Germinal center (tissue), 1 donor: ENCODE measurements around the gene COX5B.
"Not testable (repeated sequence)": the region's sequence is repeated elsewhere in the genome, so short reads cannot be mapped to it uniquely, and the experiment has no call there.

Experiments used
- DNase-seq: peaks from one replicate; pipeline ENCODE4 v3.0.0; 2012; ENCODE audit warnings: mixed read lengths, low spot score

Gene COX5B, protein sequence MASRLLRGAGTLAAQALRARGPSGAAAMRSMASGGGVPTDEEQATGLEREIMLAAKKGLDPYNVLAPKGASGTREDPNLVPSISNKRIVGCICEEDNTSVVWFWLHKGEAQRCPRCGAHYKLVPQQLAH

DNA sequence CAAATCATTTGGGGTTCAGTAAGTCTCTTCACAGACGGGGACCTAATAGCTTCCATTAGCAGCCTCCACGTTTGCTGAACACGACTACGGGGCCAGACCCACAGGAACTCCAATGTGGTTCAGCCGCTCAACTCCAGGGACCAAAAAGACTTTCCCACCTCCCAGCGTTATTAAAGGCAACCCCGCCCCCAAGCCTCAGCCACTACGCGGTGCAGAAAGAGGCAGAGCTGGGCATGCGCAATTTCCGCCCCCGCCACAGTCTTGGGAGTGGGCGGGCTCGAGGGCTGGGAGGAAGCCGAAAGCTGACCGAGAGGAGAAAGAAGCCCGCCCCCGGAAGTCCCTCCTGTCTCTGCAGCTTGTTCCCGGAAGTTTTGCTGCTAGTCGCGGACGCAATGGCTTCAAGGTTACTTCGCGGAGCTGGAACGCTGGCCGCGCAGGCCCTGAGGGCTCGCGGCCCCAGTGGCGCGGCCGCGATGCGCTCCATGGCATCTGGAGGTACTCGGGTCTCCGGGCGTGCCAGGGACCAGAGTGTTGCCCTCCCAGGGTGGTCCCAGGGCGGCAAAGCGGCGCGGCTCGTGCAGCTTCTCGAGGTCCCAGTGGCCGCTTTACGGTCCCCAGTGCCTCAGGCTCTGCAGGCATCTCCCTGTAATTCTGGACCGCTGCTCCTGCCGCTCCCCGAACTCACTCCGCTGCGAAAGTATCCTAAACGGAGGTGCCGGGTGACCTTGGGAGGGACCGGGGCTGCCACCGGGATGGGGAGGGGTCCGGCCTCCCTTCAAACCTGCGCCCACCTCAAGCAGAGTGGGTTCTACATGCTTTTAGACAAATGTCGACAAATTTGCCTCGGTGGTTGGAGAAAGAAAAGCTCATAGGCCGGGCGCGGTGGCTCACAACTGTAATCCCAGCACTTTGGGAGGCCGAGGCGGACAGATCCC is at the start of gene COX5B:
Gene COX5B, plus strand, starts transcription at position 368 of the 935 bp plus-strand sequence. Its CDS starts 25 bp downstream, at position 393.
- DNase-seq, result peak; percentile 99

DNA sequence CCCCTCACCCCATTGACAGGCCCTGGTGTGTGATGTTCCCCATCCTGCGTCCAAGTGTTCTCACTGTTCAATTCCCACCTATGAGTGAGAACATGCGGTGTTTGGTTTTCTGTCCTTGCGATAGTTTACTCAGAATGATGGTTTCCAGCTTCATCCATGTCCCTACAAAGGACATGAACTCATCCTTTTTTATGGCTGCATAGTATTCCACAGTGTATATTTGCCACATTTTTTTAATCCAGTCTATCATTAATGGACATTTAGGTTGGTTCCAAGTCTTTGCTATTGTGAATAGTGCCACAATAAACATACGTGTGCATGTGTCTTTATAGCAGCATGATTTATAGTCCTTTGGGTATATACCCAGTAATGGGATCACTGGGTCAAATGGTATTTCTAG is 49.7 kb upstream of the COX5B start:
- DNase-seq, result not testable (repeated sequence)

DNA sequence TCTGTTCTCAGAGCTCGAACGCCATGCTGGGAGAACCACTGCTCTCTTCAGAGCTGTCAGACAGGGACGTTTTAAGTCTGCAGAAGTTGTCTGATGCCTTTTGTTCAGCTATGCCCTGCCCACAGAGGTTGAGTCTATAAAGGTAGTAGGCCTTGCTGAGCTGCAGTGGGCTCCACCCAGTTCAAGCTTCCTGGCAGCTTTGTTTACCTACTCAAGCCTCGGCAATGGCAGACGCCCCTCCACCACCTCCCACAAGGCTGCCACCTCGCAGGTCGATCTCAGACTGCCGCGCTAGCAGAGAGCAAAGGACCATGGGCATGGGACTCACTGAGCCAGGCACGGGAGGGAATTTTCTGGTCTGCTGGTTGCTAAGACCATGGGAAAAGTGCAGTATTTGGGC is 44.3 kb upstream of the COX5B start:
- DNase-seq, result not testable (repeated sequence)

DNA sequence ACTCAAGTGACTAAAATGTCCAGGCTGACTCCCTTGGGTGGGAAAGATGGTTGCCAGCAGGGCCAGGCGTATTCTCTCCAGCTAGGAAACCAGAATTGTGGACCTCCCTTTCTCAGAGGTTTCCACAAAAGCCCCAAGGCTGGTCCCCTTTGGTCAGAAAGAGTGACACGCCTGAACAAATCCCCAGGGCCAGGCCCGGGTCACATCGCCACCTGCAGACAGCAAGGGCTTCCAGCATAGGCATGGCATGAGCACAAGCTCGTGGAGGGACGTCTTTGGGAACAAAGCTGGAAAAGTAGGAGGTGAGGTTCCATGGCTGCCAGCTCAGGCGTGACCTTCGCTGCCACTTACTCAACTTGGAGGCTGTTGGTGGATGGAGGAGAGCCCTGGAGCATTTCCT is 40.8 kb upstream of the COX5B start:
- DNase-seq, result not testable (repeated sequence)

DNA sequence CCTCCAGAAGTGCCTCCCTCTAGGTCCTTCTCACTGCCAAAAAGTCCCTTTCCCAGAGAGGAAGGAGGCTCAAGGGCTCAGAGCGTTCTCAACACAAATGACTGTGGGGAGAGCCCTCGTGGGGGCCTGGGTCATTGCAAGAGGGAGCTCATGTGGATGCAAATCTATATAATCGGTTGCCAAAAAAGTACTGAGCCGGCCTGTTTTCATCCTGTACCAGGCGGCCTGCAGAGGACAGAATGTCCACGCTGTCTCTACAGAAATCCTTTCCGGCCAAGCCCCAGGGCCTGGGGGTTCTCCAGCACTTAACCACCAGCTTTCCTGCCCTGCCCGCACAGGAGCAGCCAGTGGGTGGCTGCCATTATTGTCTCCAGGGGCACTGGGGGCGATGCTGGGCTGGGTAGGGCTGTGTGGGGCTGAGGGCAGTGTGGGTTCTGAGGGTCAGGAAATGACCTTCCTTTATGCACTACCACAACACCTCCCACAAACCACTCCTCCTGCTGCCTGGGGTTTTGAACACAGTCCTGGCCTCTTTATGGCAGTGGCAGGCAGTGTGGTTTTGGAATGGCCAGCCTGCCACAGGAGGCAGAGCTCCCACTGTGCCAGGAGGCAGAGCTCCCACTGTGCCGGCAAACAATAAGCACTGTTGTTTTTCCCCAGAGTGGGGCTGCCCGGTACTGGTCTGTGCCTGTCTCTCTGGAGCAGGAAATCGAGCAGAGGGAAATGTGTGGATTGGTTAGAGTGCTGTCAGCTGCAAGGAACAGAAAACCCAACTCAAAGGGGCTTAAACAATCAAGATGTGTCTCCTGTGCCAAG is 40.1 kb upstream of the COX5B start:
- not testable (repeated sequence) for DNase-seq

DNA sequence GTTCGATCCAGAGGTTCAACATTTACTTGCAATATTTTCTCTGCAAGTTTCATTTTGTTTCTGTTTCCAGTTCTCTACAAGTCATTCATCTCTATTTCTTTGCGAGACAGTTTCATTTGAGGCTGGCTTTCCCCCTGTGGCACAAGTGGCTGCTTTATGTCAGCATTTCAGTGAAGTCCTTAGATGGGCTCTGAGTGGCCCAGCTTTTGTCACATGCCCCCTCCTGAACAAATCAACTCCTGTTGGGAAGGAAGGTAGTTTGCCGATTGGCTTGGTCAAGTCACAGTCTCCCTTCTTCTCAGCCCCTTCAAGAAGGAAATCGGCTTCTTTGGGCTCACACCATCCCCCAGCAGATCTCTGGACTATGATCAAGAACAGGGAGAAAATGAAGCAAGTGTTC is 37.1 kb upstream of the COX5B start:
- DNase-seq, result not testable (repeated sequence)

DNA sequence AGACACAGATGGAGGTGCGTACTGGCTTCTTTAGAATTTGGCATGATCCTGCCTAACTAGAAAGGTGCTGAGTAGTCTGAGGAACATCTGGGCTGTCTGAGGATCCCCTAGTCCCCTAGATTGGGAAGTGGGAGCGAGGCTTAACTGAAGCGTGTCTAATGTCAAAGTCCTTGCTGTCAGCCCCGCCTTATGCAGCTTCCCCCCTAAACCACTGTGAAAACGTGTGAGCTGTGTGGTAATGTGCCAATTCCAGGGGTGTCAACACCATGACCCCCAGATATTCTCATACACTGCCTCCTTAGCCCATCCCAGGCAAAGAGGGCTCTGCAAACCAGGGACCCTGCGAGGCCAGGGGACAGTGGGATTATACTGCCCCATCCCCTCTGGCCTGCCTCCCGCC is 34.0 kb upstream of the COX5B start:
- not testable (repeated sequence) for DNase-seq

DNA sequence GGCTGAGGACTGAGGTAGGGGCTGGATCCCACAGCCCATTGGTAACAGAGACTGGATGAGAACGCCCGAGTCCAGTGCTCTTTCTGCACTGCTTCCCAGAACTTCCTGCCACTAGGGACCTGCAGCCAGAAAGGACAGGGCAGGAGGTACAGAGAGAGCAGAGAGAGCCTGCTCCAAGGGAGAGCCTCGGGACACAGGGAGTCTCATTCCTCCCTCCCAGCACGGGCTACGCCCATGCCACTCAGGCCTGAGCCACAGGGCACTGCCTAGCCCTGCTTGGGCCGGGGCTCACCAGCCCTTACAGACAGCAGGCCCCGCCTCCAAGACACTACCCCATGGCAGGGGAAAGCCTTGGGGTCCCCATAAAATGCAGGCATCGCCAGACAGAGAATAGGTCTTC is 30.1 kb upstream of the COX5B start:
- not testable (repeated sequence) for DNase-seq

DNA sequence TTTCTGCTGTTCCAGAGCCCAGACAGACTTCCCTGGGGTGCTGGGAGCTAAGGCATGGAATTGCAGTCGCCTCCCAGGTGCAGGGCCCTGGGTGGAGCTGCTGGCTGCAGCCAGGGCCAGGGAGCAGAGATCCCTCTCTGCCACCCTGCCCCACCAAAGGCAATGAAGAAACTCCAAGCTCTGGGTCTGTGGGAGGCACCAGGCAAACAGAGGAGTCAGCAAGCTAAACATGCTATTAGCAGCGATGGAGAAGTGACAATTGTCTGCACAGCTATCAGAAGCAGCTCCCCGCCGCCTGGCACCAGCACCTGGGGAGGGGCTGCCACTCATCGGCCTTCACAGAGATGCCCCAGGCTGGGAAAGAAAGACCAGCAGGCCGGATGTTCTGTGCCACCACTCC is 28.0 kb upstream of the COX5B start:
- DNase-seq, result no peak

DNA sequence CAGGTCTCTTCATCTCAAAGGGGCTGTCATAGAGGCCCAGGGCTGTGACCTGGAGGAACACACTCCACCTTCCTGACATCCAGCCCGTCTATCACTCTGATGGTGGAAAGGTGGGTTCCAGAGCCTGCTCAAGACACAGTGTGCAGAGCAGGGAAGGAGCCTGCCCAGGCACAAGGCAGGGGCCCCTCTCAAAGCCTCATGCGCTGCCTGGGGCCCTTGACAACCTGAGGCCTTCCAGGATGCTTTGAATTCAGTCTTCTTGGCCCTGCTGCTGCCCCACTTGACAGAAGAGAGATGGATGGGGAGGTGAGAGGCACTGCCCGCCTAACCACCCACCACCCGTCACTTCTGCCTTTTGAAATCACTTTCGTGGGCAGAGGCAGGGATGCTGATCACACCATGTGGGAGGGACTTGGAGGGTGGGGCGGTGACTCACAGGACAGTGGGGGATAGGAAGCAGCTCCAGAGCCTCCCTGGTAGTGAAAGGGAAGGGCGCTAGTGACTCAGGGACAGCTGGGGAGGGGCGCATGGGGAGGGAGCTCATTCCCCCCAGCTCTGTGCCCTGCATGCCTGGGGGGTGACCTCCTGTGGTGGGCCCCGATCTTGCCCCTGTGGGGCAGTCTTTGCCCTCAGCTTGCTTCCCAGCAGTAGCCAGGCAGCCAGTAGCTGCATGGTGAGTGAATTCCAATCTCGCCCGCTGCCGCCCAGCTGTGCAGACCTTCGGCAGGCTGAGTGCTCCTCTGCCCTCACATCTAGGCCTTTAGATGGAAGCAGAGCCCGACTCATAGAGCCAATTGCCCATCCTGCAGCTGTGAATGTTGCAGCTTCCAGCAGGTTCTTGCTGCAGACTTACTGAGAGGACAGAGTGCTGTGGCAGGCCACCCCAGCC is 26.7 kb upstream of the COX5B start:
- DNase-seq, result not testable (repeated sequence)

DNA sequence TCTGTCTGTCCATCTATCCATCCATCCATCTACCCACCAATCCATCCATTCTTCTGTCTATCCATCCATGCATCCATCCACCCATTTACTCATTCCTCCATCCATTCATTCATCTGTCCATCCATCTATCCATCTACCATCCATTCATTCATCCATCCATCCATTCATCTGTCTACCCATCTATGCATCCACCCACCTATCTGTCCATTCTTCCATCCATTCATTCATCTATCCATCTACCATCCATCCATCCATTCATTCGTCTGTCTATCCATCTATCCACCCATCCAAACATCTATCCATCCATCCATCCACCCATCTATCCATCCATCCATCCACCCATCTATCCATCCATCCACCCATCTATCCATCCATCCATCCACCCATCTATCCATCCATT is 25.4 kb upstream of the COX5B start:
- not testable (repeated sequence) for DNase-seq

DNA sequence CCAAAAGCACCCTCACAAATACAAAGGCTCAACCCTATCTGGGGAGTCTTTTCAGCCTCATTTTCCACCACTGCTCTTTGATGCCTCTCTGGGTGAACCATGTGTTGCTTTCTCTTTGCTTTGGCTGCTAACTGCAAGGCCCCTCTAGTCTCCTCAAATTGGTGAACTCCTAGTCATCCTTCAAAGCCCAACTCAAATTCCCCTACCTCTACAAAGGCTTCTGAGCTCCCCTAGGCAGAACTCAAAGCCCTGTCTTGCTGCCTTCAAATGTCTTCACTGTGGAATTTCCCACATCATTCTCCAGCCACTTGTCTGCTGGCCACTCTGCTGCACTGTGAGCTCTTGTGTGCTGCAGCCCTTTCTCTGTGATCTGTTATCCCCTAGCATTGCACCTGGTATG is 22.9 kb upstream of the COX5B start:
- not testable (repeated sequence) for DNase-seq

DNA sequence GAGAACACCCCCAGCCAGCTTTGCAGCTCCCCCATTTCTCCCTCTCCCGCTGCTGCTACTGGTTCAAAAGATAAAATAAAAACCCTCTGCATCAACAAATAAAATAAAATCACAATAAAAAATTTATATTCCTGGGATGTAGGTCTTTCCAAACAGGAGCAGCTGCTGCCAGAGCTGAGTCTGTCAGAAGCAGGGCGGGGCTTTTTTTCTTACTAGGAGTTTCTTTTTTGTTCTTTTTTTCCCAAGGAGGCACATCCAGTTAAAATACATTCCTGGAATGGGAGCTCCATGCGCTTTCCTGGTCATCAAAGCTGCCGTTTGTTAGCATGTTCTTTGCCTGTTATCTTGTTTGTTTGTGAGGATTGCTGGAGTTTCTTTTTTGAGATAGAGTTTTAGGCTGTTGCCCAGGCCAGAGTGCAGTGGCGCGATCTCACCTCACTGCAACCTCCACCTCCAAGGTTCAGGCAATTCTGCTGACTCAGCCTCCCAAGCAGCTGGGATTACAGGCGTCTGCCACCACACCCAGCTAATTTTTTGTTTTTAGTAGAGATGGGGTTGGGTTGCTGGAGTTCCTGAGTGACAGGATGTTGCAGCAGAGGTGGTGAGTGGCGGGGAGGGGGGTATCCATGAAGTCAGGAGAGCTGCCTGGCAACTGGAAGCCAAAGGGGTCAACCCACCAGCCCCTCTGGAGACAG is 20.4 kb upstream of the COX5B start:
- DNase-seq, result not testable (repeated sequence)

DNA sequence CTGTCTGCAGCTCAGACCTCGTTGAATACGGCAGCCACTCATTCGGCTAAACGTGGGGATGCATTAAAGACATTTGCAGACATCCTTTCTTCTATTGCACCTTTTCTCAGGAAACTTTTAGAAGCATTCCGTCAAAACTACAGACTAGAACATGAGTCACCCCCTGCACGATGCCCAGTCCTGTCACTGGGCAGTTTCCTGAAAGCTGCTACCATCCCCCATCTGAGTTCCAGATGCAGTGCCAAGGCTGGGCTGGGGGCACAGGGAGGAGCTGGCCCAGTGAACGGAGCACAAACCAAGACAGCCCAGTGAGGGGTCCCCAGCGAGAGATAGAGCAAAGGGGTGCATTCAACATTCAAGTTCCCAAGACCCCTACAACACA is 19.8 kb upstream of the COX5B start:
- not testable (repeated sequence) for DNase-seq

DNA sequence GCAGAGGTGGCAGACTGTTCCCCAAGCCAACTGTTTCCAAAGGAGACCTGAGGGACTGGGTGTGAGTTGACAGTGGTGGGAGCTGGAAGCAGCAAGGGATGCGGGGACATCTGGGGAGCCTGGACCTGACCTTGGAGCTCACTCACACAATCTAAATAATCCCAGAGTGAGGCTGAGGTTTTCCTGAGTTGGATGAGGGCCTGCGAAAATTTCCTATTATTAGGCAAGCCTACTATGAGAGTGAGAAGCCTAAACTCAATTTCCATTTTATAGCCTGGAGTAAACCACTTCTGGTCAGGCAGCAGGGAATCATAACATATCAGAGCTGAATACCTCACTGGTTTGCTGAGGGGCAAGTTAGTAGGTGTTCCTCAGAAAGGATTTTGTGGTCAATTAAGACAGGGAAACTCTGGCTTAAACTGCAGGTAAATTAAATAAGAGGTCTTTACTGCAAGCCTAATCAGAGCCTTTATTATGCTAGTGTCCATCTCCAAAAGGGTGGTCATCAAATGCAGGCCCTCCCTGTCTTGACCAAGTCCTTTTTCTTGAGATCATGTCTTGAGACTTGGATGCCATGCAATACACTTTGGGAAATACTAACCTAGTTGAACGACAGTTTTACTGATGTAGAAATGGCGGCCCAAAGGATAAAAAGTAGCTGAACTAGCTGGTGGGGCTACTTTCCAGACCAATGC is 1.7 kb upstream of the COX5B start:
- no peak for DNase-seq

DNA sequence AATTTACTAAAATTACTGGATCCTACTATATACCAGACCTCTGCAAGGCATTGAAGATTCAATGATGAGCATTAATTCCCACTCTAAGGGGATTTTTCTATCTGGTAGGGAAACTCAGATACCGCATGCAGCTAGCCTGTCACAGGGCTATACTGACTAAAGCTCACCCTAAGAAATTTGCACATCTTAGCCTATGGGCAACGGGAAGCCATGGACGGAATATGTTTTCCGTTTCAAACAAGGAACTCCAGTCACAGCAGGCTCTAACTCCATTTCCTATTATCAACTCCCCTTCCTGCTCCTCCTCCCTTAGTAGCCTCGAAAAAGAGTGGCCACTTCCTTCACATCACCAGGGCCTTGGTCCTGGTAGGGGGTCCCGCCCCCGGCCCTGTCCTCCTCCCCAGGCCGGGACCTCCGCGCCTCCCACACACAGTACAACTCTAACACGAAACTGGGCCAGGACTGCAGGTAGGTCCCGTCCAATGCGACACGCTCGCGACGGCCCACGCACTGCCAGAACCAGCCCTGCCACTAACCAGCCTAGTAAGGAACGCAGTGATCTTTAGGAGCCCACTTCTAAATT is 659 bp upstream of the COX5B start:
- peak; percentile 17 for DNase-seq

DNA sequence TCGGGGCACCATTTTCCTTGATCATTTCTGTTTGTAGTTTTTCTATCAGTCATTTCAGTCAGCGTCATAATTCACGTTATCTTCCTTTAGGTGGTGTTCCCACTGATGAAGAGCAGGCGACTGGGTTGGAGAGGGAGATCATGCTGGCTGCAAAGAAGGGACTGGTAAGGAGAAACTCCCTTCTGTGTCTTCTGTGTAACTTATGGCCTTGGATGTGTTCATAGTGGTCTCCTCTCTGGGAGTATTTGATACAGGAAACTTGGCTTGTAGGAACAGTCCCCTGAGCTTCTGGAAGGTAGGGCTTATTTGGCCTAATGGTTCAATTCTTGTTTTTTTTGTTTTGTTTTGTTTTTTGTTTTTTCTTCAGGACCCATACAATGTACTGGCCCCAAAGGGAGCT is 1.1 kb downstream of the COX5B start:
- DNase-seq, result no peak

DNA sequence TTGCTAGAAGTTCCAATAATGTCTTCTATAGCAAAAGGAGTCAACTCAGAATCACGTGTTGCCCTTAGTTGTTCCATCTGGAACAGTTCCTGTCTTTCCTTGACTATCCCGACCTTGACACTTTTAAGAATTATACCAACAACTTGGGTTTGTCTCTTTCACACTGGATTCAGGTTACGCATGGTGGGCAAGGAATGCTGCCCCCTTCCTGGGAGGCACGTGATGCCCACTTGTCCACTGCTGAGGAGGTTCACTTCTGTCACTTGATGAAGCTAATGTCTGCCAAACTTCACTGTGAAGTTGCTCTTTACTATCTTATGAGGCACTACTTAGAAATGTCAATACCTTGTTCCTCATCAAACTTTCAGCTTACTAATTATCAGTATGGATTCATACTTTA is 5.3 kb downstream of the COX5B start:
- no peak for DNase-seq

DNA sequence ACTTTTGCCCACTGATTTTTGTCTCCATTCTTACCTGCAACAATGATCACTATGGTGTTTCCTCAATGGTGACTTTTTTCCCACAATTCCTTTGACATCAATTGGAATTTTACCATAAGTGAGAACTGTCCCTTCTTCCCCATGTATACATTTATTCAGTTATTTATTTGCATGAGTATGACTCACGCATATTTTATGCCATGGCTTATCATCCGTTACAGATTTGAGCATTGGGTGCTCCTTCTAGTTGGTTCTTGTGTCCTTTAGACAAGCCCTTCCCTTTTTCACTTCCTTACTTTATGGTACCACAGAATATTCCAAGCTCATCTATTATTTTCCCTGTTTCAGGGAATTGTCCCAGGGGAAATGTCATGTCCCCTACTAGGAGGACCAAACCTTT is 7.6 kb downstream of the COX5B start:
- no peak for DNase-seq

DNA sequence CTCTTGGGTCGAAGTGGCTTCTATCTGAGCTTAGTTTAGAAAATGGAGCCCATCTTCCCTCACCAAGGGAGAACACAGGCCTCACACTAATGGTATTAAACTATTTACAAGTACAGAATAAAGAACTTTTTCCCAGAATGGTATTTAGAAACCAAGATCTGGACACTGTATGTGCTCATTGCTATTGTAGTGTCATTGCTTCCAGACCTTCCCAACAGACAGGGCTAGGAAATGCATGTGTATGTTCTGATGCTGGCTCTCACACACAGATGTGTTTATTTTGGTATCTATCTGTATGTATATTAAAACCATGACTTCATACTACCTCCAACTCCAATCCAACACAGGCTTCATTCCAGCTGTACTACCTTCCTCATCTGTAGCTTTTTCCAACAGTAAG is 8.0 kb downstream of the COX5B start:
- DNase-seq, result no peak
